Measurements from ENCODE around the gene CAMK1. TPM values are rescaled to one million over a fixed set of nuclear protein-coding genes. Genes with fewer than 3 reads are reported as not detected.
A peak's percentile ranks its signal among the peaks of the same experiment; 100 is the strongest.

The CAMK1 gene
- total and polyA plus RNA-seq, 9 of the 15 experiments (the other 6 are each of a cell fraction or from before 2014, with no cell fraction given): 0.23 to 10.7 (median 6.0) TPM

DNA sequence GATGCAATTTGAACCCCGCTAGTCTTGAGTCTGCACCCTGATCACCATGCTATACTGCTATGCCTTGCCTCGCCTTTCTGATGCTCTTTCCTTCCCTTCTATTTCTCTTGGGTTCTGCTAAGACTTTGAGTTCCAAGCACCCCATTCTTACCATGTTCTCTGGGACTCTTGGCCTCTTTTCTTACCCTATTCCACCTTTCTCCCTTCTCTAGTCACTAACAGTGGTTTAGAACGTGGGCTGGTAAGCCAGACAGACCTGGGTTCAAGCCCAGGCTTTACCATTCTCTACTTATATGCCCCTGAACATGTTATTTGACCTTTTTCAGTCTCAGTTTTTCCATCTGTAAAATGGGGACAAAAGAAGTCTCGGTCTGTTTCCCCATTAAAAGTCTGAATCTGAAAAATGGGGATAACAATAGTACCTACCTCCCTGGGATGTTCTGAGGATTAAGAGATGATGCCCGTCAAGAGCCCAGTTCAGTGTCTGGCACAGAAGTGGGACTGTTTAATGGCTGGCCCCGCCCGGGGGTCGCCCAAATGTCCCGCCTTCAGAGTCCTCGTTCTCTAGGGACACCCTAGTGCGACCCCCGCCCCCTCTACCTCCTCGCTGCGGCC, 22.1 kb upstream of the CAMK1 start (continued):
- TF ChIP-seq, protein P1, sequence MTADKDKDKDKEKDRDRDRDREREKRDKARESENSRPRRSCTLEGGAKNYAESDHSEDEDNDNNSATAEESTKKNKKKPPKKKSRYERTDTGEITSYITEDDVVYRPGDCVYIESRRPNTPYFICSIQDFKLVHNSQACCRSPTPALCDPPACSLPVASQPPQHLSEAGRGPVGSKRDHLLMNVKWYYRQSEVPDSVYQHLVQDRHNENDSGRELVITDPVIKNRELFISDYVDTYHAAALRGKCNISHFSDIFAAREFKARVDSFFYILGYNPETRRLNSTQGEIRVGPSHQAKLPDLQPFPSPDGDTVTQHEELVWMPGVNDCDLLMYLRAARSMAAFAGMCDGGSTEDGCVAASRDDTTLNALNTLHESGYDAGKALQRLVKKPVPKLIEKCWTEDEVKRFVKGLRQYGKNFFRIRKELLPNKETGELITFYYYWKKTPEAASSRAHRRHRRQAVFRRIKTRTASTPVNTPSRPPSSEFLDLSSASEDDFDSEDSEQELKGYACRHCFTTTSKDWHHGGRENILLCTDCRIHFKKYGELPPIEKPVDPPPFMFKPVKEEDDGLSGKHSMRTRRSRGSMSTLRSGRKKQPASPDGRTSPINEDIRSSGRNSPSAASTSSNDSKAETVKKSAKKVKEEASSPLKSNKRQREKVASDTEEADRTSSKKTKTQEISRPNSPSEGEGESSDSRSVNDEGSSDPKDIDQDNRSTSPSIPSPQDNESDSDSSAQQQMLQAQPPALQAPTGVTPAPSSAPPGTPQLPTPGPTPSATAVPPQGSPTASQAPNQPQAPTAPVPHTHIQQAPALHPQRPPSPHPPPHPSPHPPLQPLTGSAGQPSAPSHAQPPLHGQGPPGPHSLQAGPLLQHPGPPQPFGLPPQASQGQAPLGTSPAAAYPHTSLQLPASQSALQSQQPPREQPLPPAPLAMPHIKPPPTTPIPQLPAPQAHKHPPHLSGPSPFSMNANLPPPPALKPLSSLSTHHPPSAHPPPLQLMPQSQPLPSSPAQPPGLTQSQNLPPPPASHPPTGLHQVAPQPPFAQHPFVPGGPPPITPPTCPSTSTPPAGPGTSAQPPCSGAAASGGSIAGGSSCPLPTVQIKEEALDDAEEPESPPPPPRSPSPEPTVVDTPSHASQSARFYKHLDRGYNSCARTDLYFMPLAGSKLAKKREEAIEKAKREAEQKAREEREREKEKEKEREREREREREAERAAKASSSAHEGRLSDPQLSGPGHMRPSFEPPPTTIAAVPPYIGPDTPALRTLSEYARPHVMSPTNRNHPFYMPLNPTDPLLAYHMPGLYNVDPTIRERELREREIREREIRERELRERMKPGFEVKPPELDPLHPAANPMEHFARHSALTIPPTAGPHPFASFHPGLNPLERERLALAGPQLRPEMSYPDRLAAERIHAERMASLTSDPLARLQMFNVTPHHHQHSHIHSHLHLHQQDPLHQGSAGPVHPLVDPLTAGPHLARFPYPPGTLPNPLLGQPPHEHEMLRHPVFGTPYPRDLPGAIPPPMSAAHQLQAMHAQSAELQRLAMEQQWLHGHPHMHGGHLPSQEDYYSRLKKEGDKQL (CRISPR knock-in tag; IDR thresholded peaks at IDR 0.05; ENCODE audit: borderline replicate concordance): no peak
- peak in 1 of 2 experiments; percentile 9; a peak in 2 of 4 replicates for TF ChIP-seq RAD21 (CRISPR knock-in tag; conservative IDR thresholded peaks at IDR 0.05 in 1 of 2, IDR thresholded peaks at IDR 0.05 in 1 of 2)
- no peak for TF ChIP-seq RBM15 (IDR thresholded peaks at IDR 0.05; ENCODE audit: insufficient read depth, low read length)
- peak; percentile 56; the same call in 1 of the 2 replicates for TF ChIP-seq SIN3B (IDR thresholded peaks at IDR 0.05; ENCODE audit: low read depth)
- peak; percentile 95 for TF ChIP-seq ESRRA (IDR thresholded peaks at IDR 0.05; ENCODE audit: borderline replicate concordance, low read depth)
- no peak for TF ChIP-seq GATAD2A (IDR thresholded peaks at IDR 0.05)
- peak; percentile 77; the same call in 1 of the 2 replicates for TF ChIP-seq GATAD2B (IDR thresholded peaks at IDR 0.05; ENCODE audit: borderline replicate concordance)
- peak; percentile 94 for TF ChIP-seq RBM25 (IDR thresholded peaks at IDR 0.05; ENCODE audit: low read depth, low read length, severe bottlenecking)
- TF ChIP-seq, protein P2, sequence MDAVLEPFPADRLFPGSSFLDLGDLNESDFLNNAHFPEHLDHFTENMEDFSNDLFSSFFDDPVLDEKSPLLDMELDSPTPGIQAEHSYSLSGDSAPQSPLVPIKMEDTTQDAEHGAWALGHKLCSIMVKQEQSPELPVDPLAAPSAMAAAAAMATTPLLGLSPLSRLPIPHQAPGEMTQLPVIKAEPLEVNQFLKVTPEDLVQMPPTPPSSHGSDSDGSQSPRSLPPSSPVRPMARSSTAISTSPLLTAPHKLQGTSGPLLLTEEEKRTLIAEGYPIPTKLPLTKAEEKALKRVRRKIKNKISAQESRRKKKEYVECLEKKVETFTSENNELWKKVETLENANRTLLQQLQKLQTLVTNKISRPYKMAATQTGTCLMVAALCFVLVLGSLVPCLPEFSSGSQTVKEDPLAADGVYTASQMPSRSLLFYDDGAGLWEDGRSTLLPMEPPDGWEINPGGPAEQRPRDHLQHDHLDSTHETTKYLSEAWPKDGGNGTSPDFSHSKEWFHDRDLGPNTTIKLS (IDR thresholded peaks at IDR 0.05; ENCODE audit: borderline replicate concordance, low read depth): peak; percentile 15
- TF ChIP-seq, protein P3, sequence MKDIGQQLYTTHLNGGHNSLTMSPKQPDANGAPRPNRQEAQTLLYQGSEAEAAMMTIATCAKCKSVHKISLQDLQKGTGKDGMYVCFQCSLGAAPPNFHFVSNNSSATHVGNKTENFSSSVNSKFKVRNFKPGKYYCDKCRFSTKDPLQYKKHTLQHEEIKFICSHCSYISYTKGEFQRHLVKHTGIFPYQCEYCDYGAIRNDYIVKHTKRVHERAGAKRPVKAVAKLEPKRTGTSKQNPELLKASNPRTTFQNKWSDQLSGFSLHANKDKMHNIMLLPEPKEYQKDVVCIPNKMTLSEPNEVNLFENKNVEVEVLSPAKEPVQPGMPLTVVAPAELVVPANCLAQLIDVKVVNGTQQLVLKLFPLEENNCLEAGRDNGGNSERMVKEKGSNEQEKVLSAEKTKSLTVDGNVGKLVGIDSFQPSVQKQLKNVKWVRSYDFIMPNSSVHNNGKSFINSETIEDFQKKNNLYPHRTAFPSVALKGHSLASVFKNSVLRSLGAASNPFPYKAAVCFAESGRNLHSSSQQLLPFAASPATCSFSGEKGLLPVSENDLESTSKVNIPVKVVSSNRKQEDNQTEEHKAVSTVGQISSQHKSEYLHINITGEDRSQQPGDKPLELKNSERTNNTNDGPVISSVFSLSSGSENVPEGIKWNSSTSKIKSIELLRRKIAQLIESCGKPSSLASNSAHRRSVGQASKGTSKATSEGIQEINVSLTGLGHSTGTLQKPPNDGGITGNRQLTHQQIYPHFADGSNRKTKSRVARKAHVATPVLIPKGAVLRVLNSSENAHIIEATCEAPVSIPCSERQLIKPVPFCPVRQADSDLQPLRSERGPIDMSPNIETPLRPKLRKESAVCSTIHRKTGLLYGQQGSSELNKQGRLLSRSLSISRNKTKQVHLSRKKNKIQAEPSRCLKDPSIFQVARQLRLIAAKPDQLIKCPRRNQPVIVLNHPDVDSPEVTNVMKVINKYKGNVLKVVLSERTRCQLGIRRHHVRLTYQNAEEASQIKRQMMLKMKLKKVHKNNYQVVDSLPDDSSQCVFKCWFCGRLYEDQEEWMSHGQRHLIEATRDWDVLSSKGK (CRISPR knock-in tag; IDR thresholded peaks at IDR 0.05): 0 out of 2 replicates have a peak, but pooled peaks have one; percentile 46
- TF ChIP-seq CHCHD3 (CRISPR knock-in tag; IDR thresholded peaks at IDR 0.05): 0 out of 2 replicates have a peak, but pooled peaks have one; percentile 26
- TF ChIP-seq, protein P4, sequence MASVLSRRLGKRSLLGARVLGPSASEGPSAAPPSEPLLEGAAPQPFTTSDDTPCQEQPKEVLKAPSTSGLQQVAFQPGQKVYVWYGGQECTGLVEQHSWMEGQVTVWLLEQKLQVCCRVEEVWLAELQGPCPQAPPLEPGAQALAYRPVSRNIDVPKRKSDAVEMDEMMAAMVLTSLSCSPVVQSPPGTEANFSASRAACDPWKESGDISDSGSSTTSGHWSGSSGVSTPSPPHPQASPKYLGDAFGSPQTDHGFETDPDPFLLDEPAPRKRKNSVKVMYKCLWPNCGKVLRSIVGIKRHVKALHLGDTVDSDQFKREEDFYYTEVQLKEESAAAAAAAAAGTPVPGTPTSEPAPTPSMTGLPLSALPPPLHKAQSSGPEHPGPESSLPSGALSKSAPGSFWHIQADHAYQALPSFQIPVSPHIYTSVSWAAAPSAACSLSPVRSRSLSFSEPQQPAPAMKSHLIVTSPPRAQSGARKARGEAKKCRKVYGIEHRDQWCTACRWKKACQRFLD (CRISPR knock-in tag; IDR thresholded peaks at IDR 0.05): peak; percentile 80; the same call in 1 of the 2 replicates
- peak; percentile 46; the same call in 1 of the 2 replicates for TF ChIP-seq MECOM (CRISPR knock-in tag; IDR thresholded peaks at IDR 0.05)
- no peak for TF ChIP-seq MED1 (CRISPR knock-in tag; IDR thresholded peaks at IDR 0.05; ENCODE audit: borderline replicate concordance)
- no peak for TF ChIP-seq HMG20B (CRISPR knock-in tag; IDR thresholded peaks at IDR 0.05)
